HFF-Myc (cell line): Measurements from ENCODE around the gene TNFRSF12A.
A peak's percentile ranks its signal among the peaks of the same experiment; 100 is the strongest.

ENCODE experiments used
- DNase-seq: peaks from one replicate; pipeline ENCODE4 v3.0.0-alpha.2; 2011; ENCODE audit warnings: low read depth; ENCODE audit errors: extremely low read depth
- H3K4me3 ChIP-seq: replicated peaks from 2 replicates; pipeline ENCODE4 v1.5.1; 2011; ENCODE audit warnings: low read depth, mild to moderate bottlenecking, control low read depth, low read length
- CTCF ChIP-seq: IDR thresholded peaks from 2 replicates; pipeline ENCODE4 v1.5.1; 2012; ENCODE audit warnings: mild to moderate bottlenecking, low read depth, low read length, control low read depth; ENCODE audit errors: missing control alignments

TNFRSF12A gene

GRCh38 chr16:3038256-3038655 lies 18.1 kb downstream of the TNFRSF12A start:
- no peak for TF ChIP-seq CTCF
- DNase-seq = no peak
- no peak overlapping the region for H3K4me3 ChIP-seq

- no peak for TF ChIP-seq CTCF
- no peak overlapping the region for H3K4me3 ChIP-seq
- no peak for DNase-seq
These were observed 18.7 kb downstream of the TNFRSF12A start for GRCh38 chr16:3038896-3039295.

- no peak for DNase-seq
- TF ChIP-seq CTCF = no peak
- no peak overlapping the region for H3K4me3 ChIP-seq
These were observed 22.2 kb downstream of the TNFRSF12A start for GRCh38 chr16:3042376-3042775.

GRCh38 chr16:3044708-3045107 lies 24.5 kb downstream of the TNFRSF12A start:
- no peak for TF ChIP-seq CTCF
- no peak for DNase-seq
- no peak overlapping the region for H3K4me3 ChIP-seq

- H3K4me3 ChIP-seq = peak within 1 kb of the TSS; percentile 43
- no peak for DNase-seq
- TF ChIP-seq CTCF = no peak
These were observed 25.8 kb downstream of the TNFRSF12A start, which contains the start of gene MMP25 for GRCh38 chr16:3045758-3046640. Gene MMP25, plus strand, starts transcription at chr16:3046561. Its CDS starts 357 bp downstream, at chr16:3046918.

GRCh38 chr16:3046641-3047386 lies 26.6 kb downstream of the TNFRSF12A start:
- H3K4me3 ChIP-seq = 0 out of 2 replicates have a peak overlapping the region, but pooled peaks have one; percentile 13
- no peak for TF ChIP-seq CTCF
- DNase-seq = no peak
